Mammary epithelial cell (primary cell): ENCODE measurements around the gene FLRT2.

Experiments
- EZH2 ChIP-seq: IDR thresholded peaks from 2 replicates; pipeline ENCODE4 v1.6.1; 2012; ENCODE audit warnings: low read length, inconsistent platforms, borderline replicate concordance
- TF ChIP-seq, protein P1 (sequence below), 2 donors: IDR thresholded peaks in 1 of 2; conservative IDR thresholded peaks in 1 of 2; 2 replicates each; pipeline ENCODE4 v1.5.1; 2011 to 2012; ENCODE audit warnings: inconsistent platforms in 2 of 2, low read length in 2 of 2, mild to moderate bottlenecking in 2 of 2, control low read depth in 1 of 2, low read depth in 1 of 2; ENCODE audit not compliant: insufficient read depth in 1 of 2; ENCODE audit errors: extremely low read depth in 1 of 2

DNA sequence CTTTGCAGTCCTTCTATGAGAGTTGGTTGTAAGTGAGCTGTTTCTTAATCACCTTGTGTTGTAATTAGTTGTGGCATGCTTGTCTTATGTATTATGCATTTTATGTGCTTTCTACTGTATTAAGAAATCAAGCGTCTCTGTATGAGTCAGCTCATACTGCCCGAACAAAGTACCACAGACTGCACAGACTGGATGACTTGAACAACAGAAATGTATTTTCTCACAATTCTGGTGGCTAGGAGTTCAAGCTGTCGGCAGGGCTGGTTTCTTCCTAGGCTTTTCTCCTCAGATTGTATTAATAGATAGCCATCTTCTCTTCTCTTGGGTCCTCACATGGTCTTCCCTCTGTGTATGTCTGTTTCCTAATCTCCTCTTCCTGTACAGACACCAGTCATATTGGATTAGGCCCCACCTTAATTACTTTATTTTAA lies 77.7 kb downstream of the FLRT2 start:
- TF ChIP-seq, protein P1, sequence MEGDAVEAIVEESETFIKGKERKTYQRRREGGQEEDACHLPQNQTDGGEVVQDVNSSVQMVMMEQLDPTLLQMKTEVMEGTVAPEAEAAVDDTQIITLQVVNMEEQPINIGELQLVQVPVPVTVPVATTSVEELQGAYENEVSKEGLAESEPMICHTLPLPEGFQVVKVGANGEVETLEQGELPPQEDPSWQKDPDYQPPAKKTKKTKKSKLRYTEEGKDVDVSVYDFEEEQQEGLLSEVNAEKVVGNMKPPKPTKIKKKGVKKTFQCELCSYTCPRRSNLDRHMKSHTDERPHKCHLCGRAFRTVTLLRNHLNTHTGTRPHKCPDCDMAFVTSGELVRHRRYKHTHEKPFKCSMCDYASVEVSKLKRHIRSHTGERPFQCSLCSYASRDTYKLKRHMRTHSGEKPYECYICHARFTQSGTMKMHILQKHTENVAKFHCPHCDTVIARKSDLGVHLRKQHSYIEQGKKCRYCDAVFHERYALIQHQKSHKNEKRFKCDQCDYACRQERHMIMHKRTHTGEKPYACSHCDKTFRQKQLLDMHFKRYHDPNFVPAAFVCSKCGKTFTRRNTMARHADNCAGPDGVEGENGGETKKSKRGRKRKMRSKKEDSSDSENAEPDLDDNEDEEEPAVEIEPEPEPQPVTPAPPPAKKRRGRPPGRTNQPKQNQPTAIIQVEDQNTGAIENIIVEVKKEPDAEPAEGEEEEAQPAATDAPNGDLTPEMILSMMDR (conservative IDR thresholded peaks at IDR 0.05 in 1 of 2, IDR thresholded peaks at IDR 0.05 in 1 of 2; ENCODE audit: extremely low read depth in 1 of 2, insufficient read depth in 1 of 2, low read depth in 1 of 2, low read length in 2 of 2): no peak
- no peak for TF ChIP-seq EZH2
